Ovary (tissue), 3 donors: Measurements from ENCODE around the gene DVL1.

Experiments
- EP300 ChIP-seq: sonication (generic); formaldehyde crosslinking; IDR thresholded peaks from one replicate; pipeline ENCODE4 v1.6.1; 2017; ENCODE audit warnings: antibody characterized with exemption
- POLR2A ChIP-seq: fragments of 450-650 bp; IDR thresholded peaks from one replicate; pipeline ENCODE4 v1.6.1; 2017; ENCODE audit warnings: antibody characterized with exemption, mild to moderate bottlenecking, moderate library complexity
- TF ChIP-seq, protein P1 (sequence below), 3 donors: fragments of 450-650 bp in 2 of 3; fragments of 200-600 bp in 1 of 3; IDR thresholded peaks; one replicate each; pipeline versions ENCODE4 v1.5.1 to v1.8.0; 2016 to 2022; ENCODE audit warnings: antibody characterized with exemption in 3 of 3, mild to moderate bottlenecking in 1 of 3
- donor health status: DM: no; HTN: no; CAD: no.

DNA sequence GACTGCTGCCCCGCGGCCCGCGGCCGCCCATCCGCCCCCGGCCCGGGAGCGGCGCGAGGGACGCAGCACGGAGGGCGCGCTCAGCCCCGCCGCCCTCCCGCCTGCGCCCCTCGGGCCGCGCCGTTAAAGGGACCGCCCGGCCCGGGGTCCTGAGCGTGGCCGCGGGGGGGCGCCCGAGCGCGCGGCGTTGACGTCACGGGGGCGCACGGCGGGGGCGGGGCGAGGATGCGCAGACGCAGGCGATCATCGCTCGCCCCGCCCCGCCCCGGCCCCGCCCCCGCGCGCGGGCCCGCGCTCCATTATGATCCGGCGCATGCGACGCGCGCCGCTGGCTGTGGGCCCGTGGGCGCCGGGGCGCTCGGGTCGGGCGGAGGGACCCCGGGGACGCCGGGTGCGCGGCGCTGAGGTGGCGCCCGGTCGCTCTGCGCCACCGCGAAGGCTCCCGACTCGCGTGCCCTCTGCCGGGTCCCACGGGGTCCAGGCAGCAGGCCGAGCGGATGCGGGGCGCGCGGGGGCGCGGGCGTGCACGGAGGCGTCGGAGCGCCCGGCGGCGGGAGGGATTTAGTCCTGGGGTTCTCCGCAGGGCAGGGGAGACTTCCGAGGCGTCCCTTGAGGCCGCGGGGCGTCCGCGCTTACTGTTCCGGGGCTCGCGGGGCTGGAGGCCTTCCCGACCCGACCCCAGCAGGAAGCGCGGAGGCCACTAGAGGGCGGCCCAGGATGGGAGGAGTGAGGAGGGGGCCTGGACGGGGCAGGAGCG is at the start of gene DVL1:
- TF ChIP-seq, protein P1, sequence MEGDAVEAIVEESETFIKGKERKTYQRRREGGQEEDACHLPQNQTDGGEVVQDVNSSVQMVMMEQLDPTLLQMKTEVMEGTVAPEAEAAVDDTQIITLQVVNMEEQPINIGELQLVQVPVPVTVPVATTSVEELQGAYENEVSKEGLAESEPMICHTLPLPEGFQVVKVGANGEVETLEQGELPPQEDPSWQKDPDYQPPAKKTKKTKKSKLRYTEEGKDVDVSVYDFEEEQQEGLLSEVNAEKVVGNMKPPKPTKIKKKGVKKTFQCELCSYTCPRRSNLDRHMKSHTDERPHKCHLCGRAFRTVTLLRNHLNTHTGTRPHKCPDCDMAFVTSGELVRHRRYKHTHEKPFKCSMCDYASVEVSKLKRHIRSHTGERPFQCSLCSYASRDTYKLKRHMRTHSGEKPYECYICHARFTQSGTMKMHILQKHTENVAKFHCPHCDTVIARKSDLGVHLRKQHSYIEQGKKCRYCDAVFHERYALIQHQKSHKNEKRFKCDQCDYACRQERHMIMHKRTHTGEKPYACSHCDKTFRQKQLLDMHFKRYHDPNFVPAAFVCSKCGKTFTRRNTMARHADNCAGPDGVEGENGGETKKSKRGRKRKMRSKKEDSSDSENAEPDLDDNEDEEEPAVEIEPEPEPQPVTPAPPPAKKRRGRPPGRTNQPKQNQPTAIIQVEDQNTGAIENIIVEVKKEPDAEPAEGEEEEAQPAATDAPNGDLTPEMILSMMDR (IDR thresholded peaks at IDR 0.05): peak in 2 of 3 donors; percentile 68 to 77
- TF ChIP-seq POLR2A (peak; percentile 41), EP300 (no peak)
